ENCODE data around the gene SMIM13. TPM values are rescaled to one million over a fixed set of nuclear protein-coding genes. Genes with fewer than 3 reads are reported as not detected.

SMIM13 gene
- total RNA-seq, 2 donors from 2014 or later, result 4.4 to 7.2 TPM

- Histone ChIP-seq H3K36me3 (no peaks in the 10 kb centered on the region), H3K4me3 (no peak overlapping the region), H3K27me3 (replicated peaks; ENCODE audit: insufficient read depth) (no peaks in the 10 kb centered on the region), H3K27ac (no peak overlapping the region), H3K4me1 (replicated peaks) (no peaks in the 10 kb centered on the region), H3K9me3 (no peaks in the 10 kb centered on the region)
- DNase-seq (ENCODE audit: low spot score), result no peak
- 95% methylated on average over 3 of the region's 3 CpGs for WGBS
- TF ChIP-seq CTCF (IDR thresholded peaks at IDR 0.05), result no peak
- TF ChIP-seq POLR2AphosphoS5 (IDR thresholded peaks at IDR 0.05), result no peak
- no peak for TF ChIP-seq POLR2A (IDR thresholded peaks at IDR 0.05)
- intact Hi-C loops (cut with DNase I), result loop anchor here (10.0 kb wide), 1 partner anchor 425 kb away; no protein-coding TSS in a partner anchor
These were observed 55.9 kb downstream of the SMIM13 start for GRCh38 chr6:11149551-11149950.

GRCh38 chr6:11151488-11151887 lies 57.9 kb downstream of the SMIM13 start:
- TF ChIP-seq CTCF (IDR thresholded peaks at IDR 0.05) (no peak), POLR2A (IDR thresholded peaks at IDR 0.05) (no peak), POLR2AphosphoS5 (IDR thresholded peaks at IDR 0.05) (no peak)
- H3K36me3 ChIP-seq, result no peaks in the 10 kb centered on the region
- intact Hi-C loops (cut with DNase I), result no loop called here
- H3K27me3 ChIP-seq (replicated peaks; ENCODE audit: insufficient read depth), result no peaks in the 10 kb centered on the region
- H3K9me3 ChIP-seq, result no peaks in the 10 kb centered on the region
- 100% methylated on average over 1 of the region's 1 CpG for WGBS
- H3K27ac ChIP-seq, result no peak overlapping the region
- H3K4me3 ChIP-seq, result no peak overlapping the region
- no peak for DNase-seq (ENCODE audit: low spot score)
- no peaks in the 10 kb centered on the region for H3K4me1 ChIP-seq (replicated peaks)

- no peaks in the 10 kb centered on the region for H3K27me3 ChIP-seq (replicated peaks; ENCODE audit: insufficient read depth)
- no peaks in the 10 kb centered on the region for H3K36me3 ChIP-seq
- TF ChIP-seq POLR2A (IDR thresholded peaks at IDR 0.05) (no peak), CTCF (IDR thresholded peaks at IDR 0.05) (no peak), POLR2AphosphoS5 (IDR thresholded peaks at IDR 0.05) (no peak)
These were observed 58.9 kb downstream of the SMIM13 start for GRCh38 chr6:11152581-11152980.

GRCh38 chr6:11153447-11153846 lies 59.8 kb downstream of the SMIM13 start:
- no peaks in the 10 kb centered on the region for H3K27me3 ChIP-seq (replicated peaks; ENCODE audit: insufficient read depth)
- 98% methylated on average over 6 of the region's 6 CpGs for WGBS
- no peaks in the 10 kb centered on the region for H3K9me3 ChIP-seq
- H3K27ac ChIP-seq, result no peak overlapping the region
- no peaks in the 10 kb centered on the region for H3K4me1 ChIP-seq (replicated peaks)
- TF ChIP-seq CTCF (IDR thresholded peaks at IDR 0.05), result no peak
- no peak for TF ChIP-seq POLR2A (IDR thresholded peaks at IDR 0.05)
- no peak for TF ChIP-seq POLR2AphosphoS5 (IDR thresholded peaks at IDR 0.05)
- intact Hi-C loops (cut with DNase I), result no loop called here
- no peak for DNase-seq (ENCODE audit: low spot score)
- no peak overlapping the region for H3K4me3 ChIP-seq
- H3K36me3 ChIP-seq, result no peaks in the 10 kb centered on the region

More at GRCh38 chr6:11152581-11152980, 58.9 kb downstream of the SMIM13 start:
- Histone ChIP-seq H3K4me3 (no peak overlapping the region), H3K4me1 (replicated peaks) (no peaks in the 10 kb centered on the region), H3K27ac (no peak overlapping the region), H3K9me3 (no peaks in the 10 kb centered on the region)
- intact Hi-C loops (cut with DNase I), result no loop called here
- no peak for DNase-seq (ENCODE audit: low spot score)

GRCh38 chr6:11155589-11155988 lies 62.0 kb downstream of the SMIM13 start:
- H3K27me3 ChIP-seq (replicated peaks; ENCODE audit: insufficient read depth), result no peaks in the 10 kb centered on the region
- intact Hi-C loops (cut with DNase I), result no loop called here
- H3K27ac ChIP-seq, result no peak overlapping the region
- H3K4me1 ChIP-seq (replicated peaks), result no peaks in the 10 kb centered on the region
- H3K36me3 ChIP-seq, result no peaks in the 10 kb centered on the region
- H3K9me3 ChIP-seq, result no peaks in the 10 kb centered on the region
- TF ChIP-seq POLR2A (IDR thresholded peaks at IDR 0.05) (no peak), POLR2AphosphoS5 (IDR thresholded peaks at IDR 0.05) (no peak), CTCF (IDR thresholded peaks at IDR 0.05) (no peak)
- H3K4me3 ChIP-seq, result no peak overlapping the region
- DNase-seq (ENCODE audit: low spot score), result no peak
